Effector memory CD8-positive, alpha-beta T cell (primary cell): ENCODE measurements around the gene SFXN2.
A peak's percentile ranks its signal among the peaks of the same experiment; 100 is the strongest.

Experiments used
- ATAC-seq: fragments of 150-1000 bp; cut with Tn5 transposase; replicated peaks from 2 replicates; pipeline ENCODE4 v1.10.0; 2021; ENCODE audit warnings: mild to moderate bottlenecking, moderate library complexity
- DNase-seq, 3 experiments: peaks; one replicate each; pipeline ENCODE4 v3.0.0; 2021
- H3K27ac Mint-ChIP-seq, 2 donors: one replicate each; pipeline ENCODE4 v1.8.0; 2022; ENCODE audit warnings: mild to moderate bottlenecking in 2 of 2, mixed read lengths in 2 of 2, moderate library complexity in 2 of 2
- H3K27me3 Mint-ChIP-seq, 2 donors: one replicate each; pipeline ENCODE4 v1.8.0; 2022; ENCODE audit warnings: mixed read lengths in 2 of 2
- H3K36me3 Mint-ChIP-seq: one replicate; pipeline ENCODE4 v1.8.0; 2022; ENCODE audit warnings: mild to moderate bottlenecking, moderate library complexity, mixed read lengths; ENCODE audit not compliant: insufficient read depth
- H3K4me1 Mint-ChIP-seq, 2 donors: one replicate each; pipeline ENCODE4 v1.8.0; 2022; ENCODE audit warnings: low read depth in 2 of 2, mixed read lengths in 2 of 2
- H3K4me3 Mint-ChIP-seq, 2 donors: one replicate each; pipeline ENCODE4 v1.8.0; 2022; ENCODE audit warnings: mild to moderate bottlenecking in 2 of 2, mixed read lengths in 2 of 2, moderate library complexity in 2 of 2
- H3K9me3 Mint-ChIP-seq, 2 donors: one replicate each; pipeline ENCODE4 v1.8.0; 2022; ENCODE audit warnings: mixed read lengths in 2 of 2

SFXN2 gene

DNA sequence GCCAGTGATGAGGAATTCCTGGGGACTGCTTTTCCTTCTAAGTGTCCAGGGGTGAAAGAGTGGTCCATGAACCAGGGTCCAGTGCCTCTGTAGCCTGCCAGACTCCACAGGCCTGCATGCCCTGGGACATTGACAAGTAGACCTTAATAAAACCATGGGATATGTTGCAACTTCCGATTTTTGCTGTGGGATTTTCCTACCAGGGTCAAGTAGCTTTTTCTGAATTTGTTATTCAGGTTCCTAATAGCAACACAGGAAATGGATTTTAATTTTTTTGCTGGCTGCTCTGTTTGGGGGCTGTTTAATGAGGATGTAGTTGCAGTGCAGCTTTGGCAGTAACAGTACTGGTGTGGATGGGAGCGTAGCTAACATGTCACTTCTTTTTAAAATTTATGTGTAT is 71.4 kb downstream of the SFXN2 start:
- Mint-ChIP-seq H3K27ac (peak overlapping the region; percentile 28 to 68), H3K36me3 (peaks cover 14% of the 10 kb centered on the region), H3K27me3 (no peaks in the 10 kb centered on the region), H3K9me3 (no peaks in the 10 kb centered on the region), H3K4me3 (no peak overlapping the region), H3K4me1 (peaks cover 48 to 61% of the 10 kb centered on the region in 2 donors)
- DNase-seq (no peak), ATAC-seq (no peak)

DNA sequence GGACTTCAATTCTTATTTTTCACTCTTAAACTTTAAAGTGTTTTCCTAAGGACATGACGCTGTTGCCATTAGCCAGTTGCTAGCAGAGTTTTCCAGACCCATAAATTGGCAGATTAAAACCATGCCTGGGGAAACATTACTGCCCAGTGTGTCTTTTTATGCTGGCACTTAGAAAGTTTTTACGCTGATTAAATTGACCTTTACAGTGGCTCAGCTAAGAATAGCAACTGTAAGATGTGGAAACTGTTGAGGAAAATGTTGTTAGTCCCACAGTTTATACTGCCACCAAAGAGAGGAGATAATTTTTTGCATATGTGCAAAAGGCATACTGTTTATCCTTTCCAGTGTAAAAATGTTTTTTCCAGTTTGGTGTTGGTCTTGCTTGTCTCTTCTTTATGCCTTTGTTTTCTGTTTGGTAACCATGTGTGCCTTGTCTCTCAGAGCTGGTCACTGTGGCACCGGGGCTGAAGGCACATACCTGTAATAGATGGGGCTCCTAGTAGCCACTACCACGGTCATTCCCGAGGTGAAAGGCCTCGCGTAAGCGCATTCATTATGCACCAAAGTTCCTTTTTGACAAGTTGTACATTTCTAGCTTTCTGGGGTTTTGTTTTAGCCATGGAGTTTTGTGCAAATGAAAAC is 77.4 kb downstream of the SFXN2 start:
- Mint-ChIP-seq H3K27me3 (no peaks in the 10 kb centered on the region), H3K4me1 (peaks cover 25 to 48% of the 10 kb centered on the region in 2 donors), H3K4me3 (no peak overlapping the region), H3K36me3 (peaks cover 12% of the 10 kb centered on the region), H3K27ac (peak overlapping the region; percentile 23 to 92), H3K9me3 (no peaks in the 10 kb centered on the region)
- DNase-seq (no peak), ATAC-seq (no peak)
